T follicular helper cell (primary cell): Measurements from ENCODE around the gene LIF.
"Not testable (repeated sequence)": the region's sequence is repeated elsewhere in the genome, so short reads cannot be mapped to it uniquely, and the experiment has no call there.

Source experiments
- DNase-seq: peaks from one replicate; pipeline ENCODE4 v3.0.0-alpha.2; 2020; ENCODE audit warnings: low read depth

Gene LIF

DNA sequence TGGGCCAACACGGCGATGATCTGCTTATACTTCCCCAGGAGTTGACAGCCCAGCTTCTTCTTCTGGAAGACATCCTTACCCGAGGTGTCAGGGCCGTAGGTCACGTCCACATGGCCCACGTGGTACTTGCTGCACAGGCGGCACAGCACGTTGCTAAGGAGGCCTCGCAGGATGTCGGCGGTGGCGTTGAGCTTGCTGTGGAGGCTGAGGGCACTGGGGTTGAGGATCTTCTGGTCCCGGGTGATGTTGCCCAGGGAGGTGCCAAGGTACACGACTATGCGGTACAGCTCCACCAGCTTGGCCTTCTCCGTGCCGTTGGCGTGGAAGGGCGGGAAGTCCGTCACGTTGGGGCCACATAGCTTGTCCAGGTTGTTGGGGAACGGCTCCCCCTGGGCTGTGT is 2.9 kb downstream of the LIF start:
- no peak for DNase-seq

DNA sequence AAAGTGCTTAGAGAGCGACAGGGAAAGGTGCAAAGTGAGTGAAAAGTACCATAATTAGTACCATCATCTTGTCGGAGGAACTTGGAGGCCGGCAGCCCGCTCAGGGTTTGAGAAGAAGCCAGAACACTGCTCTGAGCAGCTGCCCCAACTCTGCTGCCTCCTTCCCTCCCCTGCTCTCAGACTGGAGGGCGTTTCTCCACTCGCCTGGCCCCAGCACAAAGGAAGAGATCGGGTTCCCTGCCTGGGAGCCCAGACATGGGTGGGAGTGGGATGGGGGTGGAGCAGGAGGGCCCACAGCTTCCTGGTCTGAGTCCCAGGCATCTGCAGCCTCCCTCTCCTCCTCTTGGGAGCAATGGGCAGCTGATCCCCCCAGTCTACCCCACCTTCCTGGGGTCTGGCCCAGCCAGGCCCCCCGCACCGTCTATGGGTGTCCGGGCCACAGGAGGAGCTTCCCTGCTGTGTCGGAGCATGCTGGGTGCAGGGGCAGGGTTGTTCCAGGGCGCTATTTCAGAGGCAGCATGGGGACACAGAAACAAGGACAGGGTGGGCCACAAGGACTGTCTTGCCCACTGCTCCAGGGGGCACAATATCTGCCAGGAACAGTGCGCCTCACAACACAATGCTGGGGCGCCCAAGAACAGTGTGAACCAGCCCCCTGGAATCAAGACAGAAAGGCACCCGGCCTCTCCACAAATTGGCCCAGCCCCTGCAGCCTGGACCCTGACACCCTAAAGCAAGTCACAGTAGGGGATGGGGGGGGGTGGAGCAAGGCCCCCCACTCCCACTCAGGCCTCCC is 4.8 kb downstream of the LIF start:
- DNase-seq: no peak

- no peak for DNase-seq
Observed at GRCh38 chr22:30240541-30241417, 5.8 kb downstream of the LIF start.

GRCh38 chr22:30239488-30240405 is 6.8 kb downstream of the LIF start:
- no peak for DNase-seq

GRCh38 chr22:30238661-30239487 is 7.7 kb downstream of the LIF start:
- DNase-seq: no peak

DNA sequence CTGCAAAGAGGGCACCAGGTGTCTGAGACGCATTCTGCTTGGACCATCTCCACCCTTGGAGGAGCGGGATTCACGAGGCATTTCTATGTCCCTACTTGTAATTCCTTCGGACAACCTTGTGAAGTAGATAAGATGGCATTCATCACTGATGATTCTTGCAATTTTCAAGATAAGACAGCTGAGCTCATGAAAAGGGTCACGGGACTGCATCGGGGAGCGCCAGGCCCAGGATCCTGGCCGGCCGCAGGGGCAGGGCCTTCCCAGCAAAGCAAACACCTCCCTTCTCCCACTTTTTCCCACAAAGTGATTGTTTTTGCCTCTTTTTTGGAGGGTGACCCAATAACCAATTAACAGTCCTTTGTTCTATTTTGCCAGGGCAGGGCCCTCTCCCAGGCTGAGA is 8.4 kb downstream of the LIF start:
- DNase-seq: no peak

DNA sequence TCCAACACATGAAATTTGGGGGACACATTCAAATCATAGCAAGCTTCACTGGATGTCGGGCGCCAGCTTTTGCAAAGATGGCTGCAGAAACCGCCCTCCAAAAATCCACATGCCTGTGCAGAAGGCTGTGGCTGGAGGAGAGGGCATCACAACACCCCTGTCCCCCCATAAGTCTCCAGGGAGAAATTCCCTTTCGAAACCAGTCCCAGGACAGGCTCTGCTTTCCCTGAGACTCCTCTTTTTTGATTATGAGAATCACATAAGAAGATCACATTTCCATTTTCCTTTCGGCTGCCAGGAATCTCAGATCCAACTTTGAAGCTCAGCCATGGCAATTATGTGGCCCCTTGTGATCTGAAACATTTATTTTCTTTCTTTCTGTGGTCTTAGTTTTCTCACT is 9.7 kb downstream of the LIF start:
- DNase-seq: no peak

- no peak for DNase-seq
Observed at GRCh38 chr22:30235687-30236170, 10.8 kb downstream of the LIF start.

- DNase-seq: no peak
Observed at GRCh38 chr22:30234786-30235470, 11.6 kb downstream of the LIF start.

GRCh38 chr22:30234325-30234724 is 12.2 kb downstream of the LIF start:
- DNase-seq: not testable (repeated sequence)

GRCh38 chr22:30233582-30233981 is 13.0 kb downstream of the LIF start:
- no peak for DNase-seq

DNA sequence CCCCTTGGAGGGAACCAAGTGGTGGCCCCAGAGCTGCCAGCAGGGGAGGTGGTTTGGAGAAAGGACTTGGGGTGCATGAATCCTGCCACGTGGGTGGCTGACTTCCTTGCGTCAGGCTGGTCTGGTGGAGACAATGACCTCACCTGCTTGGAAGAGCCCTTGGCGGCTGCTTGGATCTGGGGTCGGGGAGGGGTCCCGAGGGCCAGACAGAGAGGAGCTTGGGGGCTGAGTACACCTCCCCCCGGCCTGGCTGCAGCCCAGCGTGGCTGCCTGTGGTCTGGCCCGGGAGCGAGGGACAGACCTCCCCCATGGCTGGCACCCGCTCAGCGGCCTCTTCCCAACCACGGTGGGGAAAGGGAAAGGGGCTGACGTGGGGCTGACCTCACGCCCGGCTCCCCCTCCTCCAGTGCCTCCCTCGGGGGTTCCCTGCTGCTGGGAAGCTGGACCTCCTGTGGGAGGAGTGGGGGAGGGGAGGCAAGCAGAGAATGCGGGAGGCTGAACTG is 13.8 kb downstream of the LIF start:
- no peak for DNase-seq

DNA sequence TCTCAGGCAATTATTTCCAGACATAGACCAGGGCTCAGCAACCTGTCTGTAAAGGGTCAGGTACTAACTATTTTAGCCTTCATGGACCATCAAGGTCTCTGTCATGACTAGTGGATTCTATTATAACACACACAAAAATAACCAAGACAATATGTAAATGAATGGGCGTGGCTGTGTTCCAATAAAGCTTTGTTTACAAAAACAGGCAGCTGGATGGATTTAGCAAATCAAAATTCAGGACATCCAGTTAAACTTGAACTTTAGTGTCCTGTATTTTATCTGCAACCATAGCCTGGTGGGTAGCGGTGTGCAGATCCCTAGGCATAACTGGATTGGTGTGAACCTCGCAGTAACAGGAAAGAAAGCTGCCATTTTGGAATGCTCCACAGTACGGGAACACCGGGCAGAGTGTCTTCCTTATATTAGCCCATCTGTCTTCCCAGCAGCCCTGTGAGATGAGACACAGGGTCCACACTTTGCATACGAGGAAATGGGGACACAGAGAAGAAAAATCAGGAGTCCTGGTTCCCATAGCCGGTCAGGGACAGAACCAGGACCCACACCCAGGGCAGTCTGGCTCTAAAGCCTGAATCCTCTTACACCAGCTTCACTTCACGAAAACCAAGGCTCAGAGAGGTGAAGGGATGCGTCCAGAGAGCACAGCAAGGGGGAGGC is 15.6 kb downstream of the LIF start:
- DNase-seq: no peak

- DNase-seq: no peak
Observed at GRCh38 chr22:30230330-30230729, 16.2 kb downstream of the LIF start.

- DNase-seq: no peak
Observed at GRCh38 chr22:30228509-30229359, 17.8 kb downstream of the LIF start.

- DNase-seq: no peak
Observed at GRCh38 chr22:30227438-30228228, 18.9 kb downstream of the LIF start.

DNA sequence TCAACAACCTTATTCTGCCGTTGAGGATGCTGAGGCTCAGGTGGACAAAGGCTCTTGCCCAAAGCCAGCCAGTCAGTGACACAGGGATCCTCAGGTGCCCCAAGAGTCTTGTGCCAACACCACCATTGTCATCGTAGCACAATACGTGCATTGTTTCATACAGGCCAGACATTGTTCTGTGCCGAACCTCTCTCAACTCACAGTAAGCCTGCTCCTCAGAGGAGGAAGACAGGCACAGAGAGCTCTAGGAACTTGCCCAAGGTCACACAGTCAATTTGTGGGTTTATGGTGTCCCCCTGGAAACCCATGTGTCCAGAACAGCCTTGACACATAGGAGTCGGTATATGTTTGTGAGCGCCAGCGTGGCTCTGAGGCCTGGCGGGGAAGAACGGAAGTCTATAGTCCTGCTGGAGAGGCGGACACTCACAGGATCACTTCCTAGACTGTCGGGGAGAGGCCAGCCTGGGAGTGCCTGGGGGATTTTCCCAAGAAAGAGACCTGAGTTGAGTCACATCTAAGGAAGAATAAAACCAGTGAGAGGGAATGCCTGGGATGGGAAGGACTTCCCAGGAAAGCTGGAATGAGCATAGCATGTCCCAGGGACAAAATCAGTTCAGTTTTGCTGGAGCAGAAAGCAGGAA is 20.2 kb downstream of the LIF start:
- no peak for DNase-seq
